ENCODE results near the gene CYP2U1.

GRCh38 chr4:107930821-107931774 is at the start of gene CYP2U1:
- TF ChIP-seq EP300 (IDR thresholded peaks at IDR 0.05; ENCODE audit: low read depth): no peak
- peak; percentile 63 to 76 (median 64) for TF ChIP-seq POLR2AphosphoS5 (IDR thresholded peaks at IDR 0.05)
- TF ChIP-seq CTCF (IDR thresholded peaks at IDR 0.05): peak in 1 of 5 experiments; percentile 26
- peak; percentile 43 for TF ChIP-seq POLR2A (IDR thresholded peaks at IDR 0.05)

Measured in transverse colon (tissue), 4 donors.